HL-60 (cell line): ENCODE data around the gene SCN5A.

ENCODE experiments used
- DNase-seq, 2 experiments: peaks; one replicate each; pipeline ENCODE4 v3.0.0-alpha.2; 2010 to 2020; ENCODE audit warnings: low read depth in 1 of 2, low spot score in 1 of 2
- H3K27ac ChIP-seq: fragments of 250-450 bp; sonication (Bioruptor Pico); replicated peaks from 2 replicates; pipeline ENCODE4 v1.5.1; 2020; ENCODE audit warnings: mild to moderate bottlenecking, moderate library complexity
- H3K27me3 ChIP-seq: fragments of 250-450 bp; sonication (Bioruptor Pico); 2 replicates; pipeline ENCODE4 v1.5.1; 2021; ENCODE audit warnings: mild to moderate bottlenecking, moderate library complexity; ENCODE audit not compliant: insufficient read depth, poor library complexity, severe bottlenecking
- H3K4me3 ChIP-seq: replicated peaks from 2 replicates; pipeline ENCODE4 v1.5.1; 2011; ENCODE audit warnings: mild to moderate bottlenecking, control low read depth, low read length; ENCODE audit not compliant: insufficient read depth
- GABPA ChIP-seq: IDR thresholded peaks from 2 replicates; pipeline ENCODE4 v1.6.1; 2012; ENCODE audit warnings: low read depth
- POLR2AphosphoS5 ChIP-seq: IDR thresholded peaks from 2 replicates; pipeline ENCODE4 v1.6.1; 2012; ENCODE audit warnings: low read depth
- SPI1 ChIP-seq: IDR thresholded peaks from 2 replicates; pipeline ENCODE4 v1.6.1; 2012; ENCODE audit warnings: low read depth, mild to moderate bottlenecking, borderline replicate concordance
- long read RNA-seq: library from polyadenylated mRNA; unstranded; transcript quantifications from one replicate; pipeline ENCODE4 v2.0.0, GENCODE V29; 2020
- TF ChIP-seq, protein P1 (sequence below): IDR thresholded peaks from 2 replicates; pipeline ENCODE4 v1.6.1; 2012; ENCODE audit warnings: low read depth; ENCODE audit not compliant: insufficient replicate concordance
- TF ChIP-seq, protein P2 (sequence below): IDR thresholded peaks from one replicate; pipeline ENCODE4 v1.5.1; 2011; ENCODE audit warnings: low read length, control low read depth, inconsistent platforms; ENCODE audit not compliant: insufficient read depth

Gene SCN5A
- long read RNA-seq, partial matches to known transcripts = 1 of 1 reads
- long read RNA-seq, other reads (novel, unspliced or antisense) = 0 of 1 reads

- Histone ChIP-seq H3K27me3 (peaks cover 23% of the 10 kb centered on the region), H3K27ac (no peak within 1 kb of the TSS), H3K4me3 (peak within 1 kb of the TSS; percentile 31)
- DNase-seq = peak in 1 of 2 experiments; percentile 20
- TF ChIP-seq, protein P1, sequence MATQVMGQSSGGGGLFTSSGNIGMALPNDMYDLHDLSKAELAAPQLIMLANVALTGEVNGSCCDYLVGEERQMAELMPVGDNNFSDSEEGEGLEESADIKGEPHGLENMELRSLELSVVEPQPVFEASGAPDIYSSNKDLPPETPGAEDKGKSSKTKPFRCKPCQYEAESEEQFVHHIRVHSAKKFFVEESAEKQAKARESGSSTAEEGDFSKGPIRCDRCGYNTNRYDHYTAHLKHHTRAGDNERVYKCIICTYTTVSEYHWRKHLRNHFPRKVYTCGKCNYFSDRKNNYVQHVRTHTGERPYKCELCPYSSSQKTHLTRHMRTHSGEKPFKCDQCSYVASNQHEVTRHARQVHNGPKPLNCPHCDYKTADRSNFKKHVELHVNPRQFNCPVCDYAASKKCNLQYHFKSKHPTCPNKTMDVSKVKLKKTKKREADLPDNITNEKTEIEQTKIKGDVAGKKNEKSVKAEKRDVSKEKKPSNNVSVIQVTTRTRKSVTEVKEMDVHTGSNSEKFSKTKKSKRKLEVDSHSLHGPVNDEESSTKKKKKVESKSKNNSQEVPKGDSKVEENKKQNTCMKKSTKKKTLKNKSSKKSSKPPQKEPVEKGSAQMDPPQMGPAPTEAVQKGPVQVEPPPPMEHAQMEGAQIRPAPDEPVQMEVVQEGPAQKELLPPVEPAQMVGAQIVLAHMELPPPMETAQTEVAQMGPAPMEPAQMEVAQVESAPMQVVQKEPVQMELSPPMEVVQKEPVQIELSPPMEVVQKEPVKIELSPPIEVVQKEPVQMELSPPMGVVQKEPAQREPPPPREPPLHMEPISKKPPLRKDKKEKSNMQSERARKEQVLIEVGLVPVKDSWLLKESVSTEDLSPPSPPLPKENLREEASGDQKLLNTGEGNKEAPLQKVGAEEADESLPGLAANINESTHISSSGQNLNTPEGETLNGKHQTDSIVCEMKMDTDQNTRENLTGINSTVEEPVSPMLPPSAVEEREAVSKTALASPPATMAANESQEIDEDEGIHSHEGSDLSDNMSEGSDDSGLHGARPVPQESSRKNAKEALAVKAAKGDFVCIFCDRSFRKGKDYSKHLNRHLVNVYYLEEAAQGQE = no peak
- TF ChIP-seq, protein P2, sequence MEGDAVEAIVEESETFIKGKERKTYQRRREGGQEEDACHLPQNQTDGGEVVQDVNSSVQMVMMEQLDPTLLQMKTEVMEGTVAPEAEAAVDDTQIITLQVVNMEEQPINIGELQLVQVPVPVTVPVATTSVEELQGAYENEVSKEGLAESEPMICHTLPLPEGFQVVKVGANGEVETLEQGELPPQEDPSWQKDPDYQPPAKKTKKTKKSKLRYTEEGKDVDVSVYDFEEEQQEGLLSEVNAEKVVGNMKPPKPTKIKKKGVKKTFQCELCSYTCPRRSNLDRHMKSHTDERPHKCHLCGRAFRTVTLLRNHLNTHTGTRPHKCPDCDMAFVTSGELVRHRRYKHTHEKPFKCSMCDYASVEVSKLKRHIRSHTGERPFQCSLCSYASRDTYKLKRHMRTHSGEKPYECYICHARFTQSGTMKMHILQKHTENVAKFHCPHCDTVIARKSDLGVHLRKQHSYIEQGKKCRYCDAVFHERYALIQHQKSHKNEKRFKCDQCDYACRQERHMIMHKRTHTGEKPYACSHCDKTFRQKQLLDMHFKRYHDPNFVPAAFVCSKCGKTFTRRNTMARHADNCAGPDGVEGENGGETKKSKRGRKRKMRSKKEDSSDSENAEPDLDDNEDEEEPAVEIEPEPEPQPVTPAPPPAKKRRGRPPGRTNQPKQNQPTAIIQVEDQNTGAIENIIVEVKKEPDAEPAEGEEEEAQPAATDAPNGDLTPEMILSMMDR = no peak
- no peak for TF ChIP-seq SPI1
- TF ChIP-seq GABPA = no peak
- TF ChIP-seq POLR2AphosphoS5 = no peak
Measured at GRCh38 chr3:38649500-38650247, at the start of gene SCN5A. TSS of gene SCN5A (minus strand) at chr3:38649687. CDS start at chr3:38633307, 16,380 bp downstream.

DNA sequence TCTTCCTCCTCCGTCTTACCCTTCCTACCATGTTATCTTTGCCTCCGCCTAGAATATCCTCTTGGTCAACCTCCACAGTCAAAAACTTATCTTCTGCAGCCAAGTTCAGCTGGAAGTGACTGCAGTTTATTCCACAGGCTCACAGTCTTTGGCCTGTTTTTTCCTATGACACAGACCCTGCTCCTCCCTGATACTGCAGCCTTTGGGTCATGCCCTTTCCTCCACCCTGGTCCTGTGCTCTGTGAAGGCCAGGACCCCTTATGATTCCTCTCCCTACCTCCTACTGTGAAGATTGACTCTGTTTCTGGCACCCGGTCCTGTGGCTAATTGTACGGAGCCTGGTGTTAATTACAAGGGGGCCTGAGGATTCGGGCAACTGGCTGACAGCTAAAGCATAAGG is 49.3 kb upstream of the SCN5A start:
- Histone ChIP-seq H3K27me3 (peaks cover 4% of the 10 kb centered on the region), H3K27ac (no peak overlapping the region), H3K4me3 (no peak overlapping the region)
- TF ChIP-seq, protein P1 = no peak
- TF ChIP-seq, protein P2 = no peak
- TF ChIP-seq GABPA (no peak), SPI1 (no peak), POLR2AphosphoS5 (no peak)
- DNase-seq = no peak

DNA sequence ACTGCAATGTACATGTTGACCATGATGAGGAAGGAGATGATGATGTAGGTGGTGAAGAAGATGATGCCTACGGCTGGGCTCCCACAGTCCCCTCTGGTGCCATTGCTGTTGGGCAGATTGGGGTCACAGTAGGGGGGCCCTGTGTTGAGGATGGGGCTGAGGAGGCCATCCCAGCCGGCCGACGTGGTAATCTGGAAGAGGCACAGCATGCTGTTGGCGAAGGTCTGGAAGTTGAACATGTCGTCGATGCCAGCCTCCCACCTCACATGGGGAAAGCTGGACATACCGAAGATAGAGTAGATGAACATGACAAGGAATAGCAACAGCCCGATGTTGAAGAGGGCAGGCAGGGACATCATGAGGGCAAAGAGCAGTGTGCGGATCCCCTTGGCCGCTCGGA is 48.6 kb upstream of the SCN5A start:
- no peak for TF ChIP-seq POLR2AphosphoS5
- TF ChIP-seq, protein P1 = no peak
- no peak for TF ChIP-seq SPI1
- H3K4me3 ChIP-seq = no peak overlapping the region
- H3K27me3 ChIP-seq = peaks cover 4% of the 10 kb centered on the region
- DNase-seq = no peak
- no peak overlapping the region for H3K27ac ChIP-seq
